Adrenal gland (tissue), 12 donors: Measurements from ENCODE around the gene GET3. TPM values are rescaled to one million over a fixed set of nuclear protein-coding genes. Genes with fewer than 3 reads are reported as not detected.
"Not testable (repeated sequence)": the region's sequence is repeated elsewhere in the genome, so short reads cannot be mapped to it uniquely, and the experiment has no call there.

Experiments
- DNase-seq, 7 donors: peaks; one replicate each; pipeline ENCODE4 v3.0.0-alpha.2; 2019 to 2020
- H3K27ac ChIP-seq, 5 donors: fragments of 200-600 bp; sonication (generic) in 4 of 5; 1 replicate in 3 of 5; 2 replicates in 2 of 5; pipeline versions ENCODE4 v1.5.1 to v1.8.0; 2016 to 2020; ENCODE audit warnings: mild to moderate bottlenecking in 1 of 5
- H3K27me3 ChIP-seq: fragments of 200-600 bp; 2 replicates; pipeline ENCODE4 v1.8.0; 2021
- H3K36me3 ChIP-seq, 2 donors: fragments of 200-600 bp; replicated peaks in 1 of 2; 1 replicate in 1 of 2; 2 replicates in 1 of 2; pipeline versions ENCODE4 v1.5.1 to v1.8.0; 2018 to 2022
- H3K4me1 ChIP-seq, 2 donors: fragments of 200-600 bp; replicated peaks in 1 of 2; 1 replicate in 1 of 2; 2 replicates in 1 of 2; pipeline versions ENCODE4 v1.5.1 to v1.8.0; 2018 to 2021
- H3K4me3 ChIP-seq, 4 donors: fragments of 200-600 bp; sonication (generic) in 3 of 4; one replicate each; pipeline ENCODE4 v1.5.1; 2016 to 2018
- H3K9me3 ChIP-seq, 3 donors: fragments of 200-600 bp; sonication (generic) in 1 of 3; replicated peaks in 1 of 3; 1 replicate in 2 of 3; 2 replicates in 1 of 3; pipeline versions ENCODE4 v1.5.1 to v1.8.0; 2016 to 2021
- CTCF ChIP-seq, 6 experiments: fragments of 450-650 bp in 4 of 6; fragments of 200-600 bp in 2 of 6; sonication (generic) in 1 of 6; IDR thresholded peaks; 1 replicate in 5 of 6; 2 replicates in 1 of 6; pipeline versions ENCODE4 v1.5.1 to v1.8.0; 2016 to 2021; ENCODE audit warnings: antibody characterized with exemption in 6 of 6, mild to moderate bottlenecking in 2 of 6, moderate library complexity in 1 of 6
- POLR2A ChIP-seq, 2 donors: fragments of 450-650 bp; IDR thresholded peaks; one replicate each; pipeline ENCODE4 v1.6.1; 2017; ENCODE audit warnings: antibody characterized with exemption in 2 of 2, mild to moderate bottlenecking in 2 of 2, moderate library complexity in 1 of 2
- WGBS, 4 donors: extraction: QIAGEN DNeasy Blood & Tissue Kit in 2 of 4; methylation state at CpG; one replicate each; pipeline versions ENCODE4 v1.1.5 to v1.1.7; 2013 to 2017; 5-methylcytosine and 5-hydroxymethylcytosine counted together
- intact Hi-C, 2 donors: fragments of 100-400 bp; cut with DNase I; formaldehyde crosslinking; loops; one replicate each; pipeline versions ENCODE4 v1.14.1 to v1.15.0; 2022 to 2023
- polyA plus RNA-seq, 3 donors: library from polyadenylated mRNA; stranded (reverse); fragments of 200-250 nt in 2 of 3; fragments of 350-450 nt in 1 of 3; fragmentation: Illumina TruSeq in 1 of 3; extraction: RNeasy Lipid Tissue Mini Kit (QIAGEN cat#74804) in 1 of 3; gene quantifications; one replicate each; pipeline ENCODE4 v1.2.3, GENCODE V29; 2013 to 2014
- total RNA-seq, 9 donors: library from RNA; depleted of rRNA in 4 of 9; stranded (reverse); fragments of >200 nt in 4 of 9; fragments of 120-200 nt in 1 of 9; fragmentation: NEBNext Ultra II Directional in 1 of 9; extraction: Animal tissue kit (Norgen Biotek cat#: 25700) in 1 of 9; gene quantifications; one replicate each; pipeline versions ENCODE4 v1.1.0 to v1.2.4, GENCODE V29; 2013 to 2023
- donor health status: healthy with polysubstance abuse.
- donor health status: Bipolar disorder and iron deficiency.
- donor health status: DM: yes; HTN: yes; CAD: no.
- donor health status: DM: no; HTN: no; CAD: no.
- donor health status: DM: no; HTN: no; CAD: no.
- donor health status: DM: yes; HTN: yes; CAD: no.

GET3 gene
- total and polyA plus RNA-seq, 12 donors: 50.3 to 97.7 (median 81.8) TPM

- H3K36me3 ChIP-seq: peaks cover 0 to 7% of the 10 kb centered on the region in 2 donors
- H3K4me1 ChIP-seq: peaks cover 20 to 27% of the 10 kb centered on the region in 2 donors
- TF ChIP-seq CTCF (IDR thresholded peaks at IDR 0.05): no peak
- TF ChIP-seq POLR2A (IDR thresholded peaks at IDR 0.05): peak in 1 of 2 donors; percentile 20
- no peaks in the 10 kb centered on the region for H3K9me3 ChIP-seq
- peak; percentile 54 to 74 (median 62) for DNase-seq
- H3K4me3 ChIP-seq: peak within 1 kb of the TSS in 2 of 4 donors; percentile 14 to 98
- no peaks in the 10 kb centered on the region for H3K27me3 ChIP-seq
- peak within 1 kb of the TSS; percentile 23 to 92 (median 79) for H3K27ac ChIP-seq
- WGBS, 4 donors: 3 to 10% (median 5%) methylated on average over 16 to 28 of the region's 28 CpGs
- intact Hi-C loops: no loop called here
Measured at GRCh38 chr19:12723641-12724426, 13.5 kb upstream of the GET3 start, which contains the start of gene TNPO2. TSS of gene TNPO2 (minus strand) at chr19:12723932. CDS start at chr19:12720977, 2,955 bp downstream.

- H3K9me3 ChIP-seq, intact Hi-C loops, H3K27me3 ChIP-seq, H3K4me3 ChIP-seq, DNase-seq, H3K27ac ChIP-seq: not testable (repeated sequence)
- Histone ChIP-seq H3K36me3 (peaks cover 0 to 23% of the 10 kb centered on the region in 2 donors), H3K4me1 (peaks cover 15 to 19% of the 10 kb centered on the region in 2 donors)
- 84 to 97% (median 89%) methylated on average over 10 of the region's 10 CpGs for WGBS, 4 donors
Measured at GRCh38 chr19:12725612-12726011, 11.7 kb upstream of the GET3 start.

GRCh38 chr19:12726988-12727316, 10.3 kb upstream of the GET3 start:
- no peaks in the 10 kb centered on the region for H3K9me3 ChIP-seq
- no peaks in the 10 kb centered on the region for H3K27me3 ChIP-seq
- intact Hi-C loops: no loop called here
- H3K4me3 ChIP-seq: no peak overlapping the region
- no peak for DNase-seq
- TF ChIP-seq CTCF (IDR thresholded peaks at IDR 0.05) (no peak), POLR2A (IDR thresholded peaks at IDR 0.05) (no peak)
- H3K4me1 ChIP-seq: peaks cover 6 to 15% of the 10 kb centered on the region in 2 donors
- H3K36me3 ChIP-seq: peaks cover 0 to 34% of the 10 kb centered on the region in 2 donors
- no peak overlapping the region for H3K27ac ChIP-seq
- 89 to 97% (median 94%) methylated on average over 2 of the region's 2 CpGs for WGBS, 4 donors

GRCh38 chr19:12727745-12728433, 9.4 kb upstream of the GET3 start:
- no peak overlapping the region for H3K4me3 ChIP-seq
- no peak for TF ChIP-seq POLR2A (IDR thresholded peaks at IDR 0.05)
- no peak for TF ChIP-seq CTCF (IDR thresholded peaks at IDR 0.05)
- no peak for DNase-seq
- H3K4me1 ChIP-seq: peaks cover 9 to 22% of the 10 kb centered on the region in 2 donors
- no peaks in the 10 kb centered on the region for H3K9me3 ChIP-seq
- H3K27me3 ChIP-seq: no peaks in the 10 kb centered on the region
- H3K27ac ChIP-seq: no peak overlapping the region
- peaks cover 0 to 34% of the 10 kb centered on the region in 2 donors for H3K36me3 ChIP-seq
- intact Hi-C loops: no loop called here
- WGBS, 4 donors: 93 to 95% (median 94%) methylated on average over 8 to 9 of the region's 9 CpGs
